GM12865 (cell line): ENCODE data around the gene FHL1.

Experiments
- DNase-seq: peaks from one replicate; pipeline ENCODE4 v3.0.0; 2010; ENCODE audit warnings: low read depth
- H3K4me3 ChIP-seq: 2 replicates; pipeline ENCODE4 v1.5.1; 2011; ENCODE audit warnings: mild to moderate bottlenecking, low read depth, low read length, control low read depth
- CTCF ChIP-seq: IDR thresholded peaks from 2 replicates; pipeline ENCODE4 v1.5.1; 2011; ENCODE audit warnings: low read length, control low read depth, low read depth, inconsistent platforms; ENCODE audit not compliant: insufficient read depth; ENCODE audit errors: missing control alignments

FHL1 gene

DNA sequence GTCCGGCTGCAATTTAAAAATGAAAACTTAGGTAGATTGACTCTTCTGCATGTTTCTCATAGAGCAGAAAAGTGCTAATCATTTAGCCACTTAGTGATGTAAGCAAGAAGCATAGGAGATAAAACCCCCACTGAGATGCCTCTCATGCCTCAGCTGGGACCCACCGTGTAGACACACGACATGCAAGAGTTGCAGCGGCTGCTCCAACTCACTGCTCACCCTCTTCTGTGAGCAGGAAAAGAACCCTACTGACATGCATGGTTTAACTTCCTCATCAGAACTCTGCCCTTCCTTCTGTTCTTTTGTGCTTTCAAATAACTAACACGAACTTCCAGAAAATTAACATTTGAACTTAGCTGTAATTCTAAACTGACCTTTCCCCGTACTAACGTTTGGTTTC lies 62.9 kb downstream of the FHL1 start:
- no peak for TF ChIP-seq CTCF
- DNase-seq, result no peak

DNA sequence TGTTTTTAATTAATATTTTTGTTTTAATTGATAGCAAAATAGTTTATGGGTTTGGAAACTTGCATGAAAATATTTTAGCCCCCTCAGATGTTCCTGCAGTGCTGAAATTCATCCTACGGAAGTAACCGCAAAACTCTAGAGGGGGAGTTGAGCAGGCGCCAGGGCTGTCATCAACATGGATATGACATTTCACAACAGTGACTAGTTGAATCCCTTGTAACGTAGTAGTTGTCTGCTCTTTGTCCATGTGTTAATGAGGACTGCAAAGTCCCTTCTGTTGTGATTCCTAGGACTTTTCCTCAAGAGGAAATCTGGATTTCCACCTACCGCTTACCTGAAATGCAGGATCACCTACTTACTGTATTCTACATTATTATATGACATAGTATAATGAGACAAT lies 63.5 kb downstream of the FHL1 start:
- no peak overlapping the region for H3K4me3 ChIP-seq
- TF ChIP-seq CTCF, result no peak
- DNase-seq, result no peak

More for the DNA sequence above, 62.9 kb downstream of the FHL1 start:
- H3K4me3 ChIP-seq, result no peak overlapping the region

GRCh38 chrX:136211766-136212556 lies 64.6 kb downstream of the FHL1 start:
- DNase-seq, result no peak
- no peak overlapping the region for H3K4me3 ChIP-seq
- no peak for TF ChIP-seq CTCF

DNA sequence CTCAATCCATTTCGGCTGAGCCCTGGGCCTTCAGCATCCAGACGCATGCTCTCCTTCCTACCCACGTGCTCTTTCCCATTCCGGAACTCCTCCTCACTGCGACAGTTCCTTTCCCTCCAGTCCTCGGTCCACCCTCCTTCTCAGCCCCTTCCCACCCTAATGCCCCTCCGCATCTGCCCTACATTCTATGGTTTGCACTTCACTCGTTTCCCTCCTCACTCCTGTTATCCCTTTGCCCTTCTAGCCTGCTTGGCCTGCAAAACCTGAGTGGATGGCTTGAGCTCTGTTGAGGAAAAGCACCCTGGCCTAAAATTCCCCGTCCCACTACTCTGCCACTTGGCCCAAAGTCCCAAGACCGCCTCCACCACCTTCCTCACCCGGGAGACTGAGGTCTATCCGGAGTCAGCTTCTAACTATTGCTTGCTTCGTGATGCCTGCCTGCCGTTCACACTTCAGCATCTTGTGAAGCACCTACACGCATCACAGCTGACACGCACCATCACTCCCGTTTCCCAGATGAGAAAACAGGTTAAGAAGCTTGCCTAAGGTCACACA lies 65.3 kb downstream of the FHL1 start:
- no peak for DNase-seq
- H3K4me3 ChIP-seq, result no peak overlapping the region
- no peak for TF ChIP-seq CTCF

DNA sequence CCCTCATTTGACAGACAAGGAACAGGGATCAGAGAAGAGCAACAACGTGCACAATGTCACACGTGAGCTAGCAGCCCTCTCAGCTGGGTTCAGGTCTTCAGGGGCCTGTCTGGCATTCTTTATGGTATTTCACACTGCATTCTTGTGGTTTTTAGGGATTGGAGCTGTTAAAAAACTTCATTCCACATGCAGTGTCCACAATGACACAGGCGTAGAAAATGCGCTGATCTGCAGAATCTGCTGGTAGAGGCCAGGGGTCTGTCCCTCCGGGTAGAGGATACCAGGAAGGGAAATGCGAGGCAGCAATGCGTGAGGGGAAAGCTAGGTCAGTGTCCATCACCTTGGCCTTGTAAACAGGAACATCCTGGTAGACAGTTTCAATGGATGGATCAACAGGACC lies 67.2 kb downstream of the FHL1 start:
- no peak overlapping the region for H3K4me3 ChIP-seq
- TF ChIP-seq CTCF, result no peak
- no peak for DNase-seq

GRCh38 chrX:136215559-136215958 lies 68.2 kb downstream of the FHL1 start:
- no peak overlapping the region for H3K4me3 ChIP-seq
- DNase-seq, result no peak
- TF ChIP-seq CTCF, result no peak

DNA sequence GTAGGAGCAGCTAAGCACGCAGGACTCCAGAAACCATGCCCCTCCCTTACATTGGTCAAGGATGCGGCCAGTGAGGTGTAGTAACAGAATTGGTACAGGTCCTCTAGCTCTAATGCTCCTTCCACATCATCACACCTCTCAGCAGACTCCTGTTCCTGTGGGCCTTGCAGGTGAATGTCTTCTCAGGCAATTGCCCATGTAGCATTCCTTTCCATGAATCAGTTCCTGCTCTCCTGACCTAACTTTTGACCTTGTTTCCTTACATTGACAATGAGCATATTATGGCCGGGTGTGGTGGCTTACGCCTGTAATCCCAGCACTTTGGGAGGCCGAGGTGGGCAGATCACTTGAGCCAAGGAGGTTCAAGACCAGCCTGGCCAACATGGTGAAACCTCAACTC lies 72.6 kb downstream of the FHL1 start:
- H3K4me3 ChIP-seq, result no peak overlapping the region
- TF ChIP-seq CTCF, result no peak
- DNase-seq, result no peak
